Hepatocyte (in vitro differentiated cells): ENCODE data around the gene PRCP. TPM values are rescaled to one million over a fixed set of nuclear protein-coding genes. Genes with fewer than 3 reads are reported as not detected.

Experiments
- DNase-seq: peaks from one replicate; pipeline ENCODE4 v3.0.0-alpha.2; 2016; ENCODE audit warnings: low spot score
- H2AFZ ChIP-seq: fragments of 200-600 bp; sonication (generic); 2 replicates; pipeline ENCODE4 v1.6.0; 2016; ENCODE audit warnings: antibody characterized with exemption, mild to moderate bottlenecking
- H3K27ac ChIP-seq: fragments of 200-600 bp; sonication (generic); 2 replicates; pipeline ENCODE4 v1.5.1; 2016; ENCODE audit warnings: mild to moderate bottlenecking
- H3K27me3 ChIP-seq: fragments of 200-600 bp; sonication (generic); 2 replicates; pipeline ENCODE4 v1.6.1; 2016
- H3K36me3 ChIP-seq: fragments of 200-600 bp; sonication (generic); replicated peaks from 2 replicates; pipeline ENCODE4 v1.5.1; 2016; ENCODE audit warnings: low read depth; ENCODE audit not compliant: insufficient read depth
- H3K4me1 ChIP-seq: fragments of 200-600 bp; sonication (generic); 2 replicates; pipeline ENCODE4 v1.5.1; 2016; ENCODE audit warnings: mild to moderate bottlenecking, moderate library complexity; ENCODE audit not compliant: insufficient read depth
- H3K4me2 ChIP-seq: fragments of 200-600 bp; sonication (generic); 2 replicates; pipeline ENCODE4 v1.6.0; 2016
- H3K4me3 ChIP-seq: fragments of 200-600 bp; sonication (generic); 2 replicates; pipeline ENCODE4 v1.5.1; 2016; ENCODE audit warnings: mild to moderate bottlenecking
- H3K79me2 ChIP-seq: fragments of 200-600 bp; sonication (generic); 2 replicates; pipeline ENCODE4 v1.6.0; 2017; ENCODE audit warnings: mild to moderate bottlenecking
- H3K9me2 ChIP-seq: fragments of 200-600 bp; sonication (generic); replicated peaks from 2 replicates; pipeline ENCODE4 v1.6.0; 2017; ENCODE audit warnings: mild to moderate bottlenecking; ENCODE audit not compliant: insufficient read depth
- H3K9me3 ChIP-seq: fragments of 200-600 bp; sonication (generic); 2 replicates; pipeline ENCODE4 v1.5.1; 2016; ENCODE audit warnings: low read depth, mild to moderate bottlenecking
- H4K20me1 ChIP-seq: fragments of 200-600 bp; sonication (generic); 2 replicates; pipeline ENCODE4 v1.6.0; 2016; ENCODE audit warnings: mild to moderate bottlenecking; ENCODE audit not compliant: insufficient read depth, poor library complexity, severe bottlenecking
- EZH2 ChIP-seq: fragments of 200-600 bp; sonication (generic); IDR thresholded peaks from 2 replicates; pipeline ENCODE4 v1.6.1; 2016; ENCODE audit warnings: antibody characterized with exemption, mild to moderate bottlenecking, borderline replicate concordance
- EZH2phosphoT487 ChIP-seq: fragments of 200-600 bp; sonication (generic); IDR thresholded peaks from one replicate; pipeline ENCODE4 v1.6.1; 2018; ENCODE audit warnings: antibody characterized with exemption, mild to moderate bottlenecking, low read depth, moderate library complexity; ENCODE audit not compliant: unreplicated experiment, severe bottlenecking
- WGBS: methylation state at CpG from one replicate; pipeline ENCODE4 v1.1.6; 2016; ENCODE audit warnings: low lambda C conversion rate; ENCODE audit errors: missing lambda C conversion rate; 5-methylcytosine and 5-hydroxymethylcytosine counted together
- polyA plus RNA-seq: library from polyadenylated mRNA; unstranded; fragments of >200 nt; fragmentation: Nextera tagmentation; extraction: Ambion mirVana; gene quantifications from 2 replicates; pipeline ENCODE4 v1.2.1, GENCODE V29; 2016
- total RNA-seq: library from RNA; depleted of rRNA; stranded (reverse); fragments of >200 nt; gene quantifications from 2 replicates; pipeline ENCODE4 v1.2.3, GENCODE V29; 2014
- TF ChIP-seq, protein P1 (sequence below): fragments of 200-600 bp; sonication (generic); IDR thresholded peaks from 2 replicates; pipeline ENCODE4 v1.5.1; 2016; ENCODE audit warnings: antibody characterized with exemption, mild to moderate bottlenecking; ENCODE audit not compliant: poor library complexity

PRCP gene
- total and polyA plus RNA-seq, 2 experiments from 2014 or later: 46.8 to 53.0 TPM

DNA sequence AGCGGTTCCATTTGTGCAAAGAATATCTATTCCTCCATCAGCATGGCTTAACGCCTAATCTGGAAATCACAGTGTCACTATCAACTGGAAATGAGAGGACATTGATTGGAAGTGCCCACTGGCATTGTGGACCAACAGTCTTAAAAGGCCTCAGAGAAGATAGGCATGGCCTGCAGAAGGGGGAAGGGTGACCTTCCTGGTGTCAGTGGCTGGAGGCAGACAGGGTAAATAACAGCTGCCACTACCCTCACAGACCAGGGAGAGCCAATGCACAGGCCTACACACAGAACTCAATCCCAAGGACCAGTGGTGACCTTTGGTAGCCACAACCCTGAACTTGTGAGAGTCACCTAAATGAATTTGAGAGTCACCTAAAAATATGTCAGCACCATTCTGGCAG, 37.3 kb upstream of the PRCP start:
- Histone ChIP-seq H4K20me1 (no peaks in the 10 kb centered on the region), H3K79me2 (no peaks in the 10 kb centered on the region), H3K27me3 (no peaks in the 10 kb centered on the region), H3K4me2 (no peak overlapping the region), H2AFZ (no peak overlapping the region), H3K27ac (no peak overlapping the region), H3K4me3 (no peak overlapping the region), H3K9me2 (no peaks in the 10 kb centered on the region), H3K9me3 (no peaks in the 10 kb centered on the region), H3K4me1 (no peaks in the 10 kb centered on the region), H3K36me3 (no peaks in the 10 kb centered on the region)
- TF ChIP-seq, protein P1, sequence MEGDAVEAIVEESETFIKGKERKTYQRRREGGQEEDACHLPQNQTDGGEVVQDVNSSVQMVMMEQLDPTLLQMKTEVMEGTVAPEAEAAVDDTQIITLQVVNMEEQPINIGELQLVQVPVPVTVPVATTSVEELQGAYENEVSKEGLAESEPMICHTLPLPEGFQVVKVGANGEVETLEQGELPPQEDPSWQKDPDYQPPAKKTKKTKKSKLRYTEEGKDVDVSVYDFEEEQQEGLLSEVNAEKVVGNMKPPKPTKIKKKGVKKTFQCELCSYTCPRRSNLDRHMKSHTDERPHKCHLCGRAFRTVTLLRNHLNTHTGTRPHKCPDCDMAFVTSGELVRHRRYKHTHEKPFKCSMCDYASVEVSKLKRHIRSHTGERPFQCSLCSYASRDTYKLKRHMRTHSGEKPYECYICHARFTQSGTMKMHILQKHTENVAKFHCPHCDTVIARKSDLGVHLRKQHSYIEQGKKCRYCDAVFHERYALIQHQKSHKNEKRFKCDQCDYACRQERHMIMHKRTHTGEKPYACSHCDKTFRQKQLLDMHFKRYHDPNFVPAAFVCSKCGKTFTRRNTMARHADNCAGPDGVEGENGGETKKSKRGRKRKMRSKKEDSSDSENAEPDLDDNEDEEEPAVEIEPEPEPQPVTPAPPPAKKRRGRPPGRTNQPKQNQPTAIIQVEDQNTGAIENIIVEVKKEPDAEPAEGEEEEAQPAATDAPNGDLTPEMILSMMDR: no peak
- TF ChIP-seq EZH2: no peak
- TF ChIP-seq EZH2phosphoT487: no peak
- DNase-seq: no peak
- 96% methylated on average over 2 of the region's 2 CpGs for WGBS

DNA sequence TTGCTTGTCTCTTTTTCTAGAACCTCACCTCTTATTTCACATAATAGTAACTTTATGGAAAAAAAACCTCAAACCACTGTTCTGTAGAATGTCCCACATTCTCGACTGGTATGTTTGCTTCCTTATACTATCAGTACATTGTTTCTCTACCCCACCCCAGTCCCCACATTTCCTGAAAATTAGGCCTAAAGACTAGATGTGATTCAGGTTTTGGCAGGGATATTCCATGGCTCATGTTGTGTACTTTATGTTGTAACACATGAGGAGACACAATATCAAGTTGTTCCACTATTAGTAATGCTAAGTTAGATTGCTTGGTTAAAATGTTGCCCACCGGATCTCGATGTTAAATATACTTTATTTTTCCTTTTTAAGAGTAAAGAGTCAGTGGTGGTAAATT, 36.0 kb upstream of the PRCP start:
- H3K27ac ChIP-seq: no peak overlapping the region
- TF ChIP-seq EZH2 (no peak), EZH2phosphoT487 (no peak)
- TF ChIP-seq, protein P1: no peak
- no peaks in the 10 kb centered on the region for H3K27me3 ChIP-seq
- 90% methylated on average over 3 of the region's 3 CpGs for WGBS
- H4K20me1 ChIP-seq: no peaks in the 10 kb centered on the region
- H3K4me1 ChIP-seq: no peaks in the 10 kb centered on the region
- no peak overlapping the region for H3K4me2 ChIP-seq
- DNase-seq: no peak
- H2AFZ ChIP-seq: no peak overlapping the region
- H3K9me2 ChIP-seq: no peaks in the 10 kb centered on the region
- H3K79me2 ChIP-seq: no peaks in the 10 kb centered on the region
- no peaks in the 10 kb centered on the region for H3K9me3 ChIP-seq
- H3K36me3 ChIP-seq: no peaks in the 10 kb centered on the region
- no peak overlapping the region for H3K4me3 ChIP-seq

DNA sequence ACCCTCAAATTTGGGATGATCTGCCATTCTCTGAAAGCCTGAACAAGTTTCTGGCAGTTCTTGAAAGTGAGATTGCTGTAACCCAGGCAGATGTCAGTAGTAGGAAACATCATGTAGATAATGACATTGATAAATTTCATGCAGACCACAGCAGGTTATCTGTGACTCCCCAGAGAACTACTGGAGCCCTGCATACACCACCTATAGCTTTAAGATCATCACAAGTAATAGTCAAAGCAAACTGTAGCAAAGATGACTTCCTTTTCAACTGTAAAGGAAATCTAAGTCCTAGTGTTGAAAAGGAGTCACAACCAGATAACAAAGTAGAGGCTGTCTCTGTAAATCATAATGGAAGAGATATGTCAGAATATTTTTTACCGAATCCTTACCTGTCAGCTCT, 32.3 kb upstream of the PRCP start:
- Histone ChIP-seq H3K4me1 (no peaks in the 10 kb centered on the region), H2AFZ (no peak overlapping the region), H3K4me3 (no peak overlapping the region), H3K36me3 (no peaks in the 10 kb centered on the region), H4K20me1 (no peaks in the 10 kb centered on the region), H3K79me2 (no peaks in the 10 kb centered on the region), H3K27ac (no peak overlapping the region), H3K27me3 (no peaks in the 10 kb centered on the region), H3K9me3 (no peaks in the 10 kb centered on the region), H3K4me2 (no peak overlapping the region), H3K9me2 (no peaks in the 10 kb centered on the region)
- no peak for TF ChIP-seq EZH2
- 100% methylated on average over 1 of the region's 1 CpG for WGBS
- DNase-seq: no peak

DNA sequence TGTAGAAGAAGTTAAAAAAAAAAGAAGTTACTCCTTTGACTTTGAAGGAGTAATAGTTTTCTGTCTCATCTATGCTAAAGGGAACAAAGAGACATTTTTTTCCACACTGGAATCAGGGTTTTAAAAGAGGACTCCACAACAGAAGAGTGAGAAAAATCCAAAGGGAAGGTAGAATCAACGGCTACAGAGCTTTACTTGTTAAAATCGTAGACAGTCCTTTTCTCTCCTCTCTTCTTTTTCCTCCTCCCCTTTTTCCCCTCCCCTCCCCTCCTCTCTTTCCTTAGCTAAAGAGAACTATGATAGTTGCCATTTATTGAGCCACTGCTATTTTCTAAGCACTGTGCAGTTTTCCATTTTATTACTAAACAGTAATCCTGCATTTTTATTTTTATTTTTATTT, 30.5 kb upstream of the PRCP start:
- Histone ChIP-seq H3K79me2 (no peaks in the 10 kb centered on the region), H4K20me1 (no peaks in the 10 kb centered on the region), H3K4me3 (no peak overlapping the region), H3K9me2 (no peaks in the 10 kb centered on the region), H3K9me3 (no peaks in the 10 kb centered on the region), H3K27ac (no peak overlapping the region), H3K27me3 (no peaks in the 10 kb centered on the region), H3K4me1 (no peaks in the 10 kb centered on the region), H2AFZ (no peak overlapping the region), H3K36me3 (no peaks in the 10 kb centered on the region), H3K4me2 (no peak overlapping the region)
- TF ChIP-seq, protein P1: no peak
- TF ChIP-seq EZH2phosphoT487 (no peak), EZH2 (no peak)
- no peak for DNase-seq
- 76% methylated on average over 2 of the region's 2 CpGs for WGBS
